Smooth muscle cell (in vitro differentiated cells): ENCODE measurements around the gene PKN1. TPM values are rescaled to one million over a fixed set of nuclear protein-coding genes. Genes with fewer than 3 reads are reported as not detected.

Experiments used
- DNase-seq: peaks from one replicate; lab custom pipeline; 2025; ENCODE audit not compliant: unreplicated experiment; lab: John Stamatoyannopoulos, UW
- H2AFZ ChIP-seq: fragments of 200-600 bp; sonication (generic); 2 replicates; pipeline ENCODE4 v1.6.0; 2016; ENCODE audit warnings: antibody characterized with exemption, low read depth, mild to moderate bottlenecking
- H3F3A ChIP-seq: fragments of 200-600 bp; sonication (generic); 2 replicates; pipeline ENCODE4 v1.6.0; 2017; ENCODE audit warnings: antibody characterized with exemption, low read depth
- H3K27ac ChIP-seq: fragments of 200-600 bp; sonication (generic); 2 replicates; pipeline ENCODE4 v1.5.1; 2016; ENCODE audit warnings: low read depth, mild to moderate bottlenecking
- H3K27me3 ChIP-seq: fragments of 200-600 bp; sonication (generic); 2 replicates; pipeline ENCODE4 v1.6.1; 2016; ENCODE audit warnings: low read depth, mild to moderate bottlenecking
- H3K36me3 ChIP-seq: fragments of 200-600 bp; sonication (generic); 2 replicates; pipeline ENCODE4 v1.5.1; 2016; ENCODE audit warnings: low read depth
- H3K4me1 ChIP-seq: fragments of 200-600 bp; sonication (generic); 2 replicates; pipeline ENCODE4 v1.5.1; 2016; ENCODE audit warnings: low read depth
- H3K4me2 ChIP-seq: fragments of 200-600 bp; sonication (generic); 2 replicates; pipeline ENCODE4 v1.6.0; 2016; ENCODE audit warnings: mild to moderate bottlenecking
- H3K4me3 ChIP-seq: fragments of 200-600 bp; sonication (generic); 2 replicates; pipeline ENCODE4 v1.5.1; 2016; ENCODE audit warnings: mild to moderate bottlenecking
- H3K79me2 ChIP-seq: fragments of 200-600 bp; sonication (generic); 2 replicates; pipeline ENCODE4 v1.6.0; 2016; ENCODE audit warnings: low read depth, mild to moderate bottlenecking
- H3K9ac ChIP-seq: fragments of 200-600 bp; sonication (generic); 2 replicates; pipeline ENCODE4 v1.6.0; 2016; ENCODE audit warnings: low read depth
- H3K9me3 ChIP-seq: fragments of 200-600 bp; sonication (generic); replicated peaks from 2 replicates; pipeline ENCODE4 v1.5.1; 2016; ENCODE audit warnings: low read depth
- H4K20me1 ChIP-seq: fragments of 200-600 bp; sonication (generic); 2 replicates; pipeline ENCODE4 v1.6.0; 2016; ENCODE audit warnings: low read depth
- CTCF ChIP-seq: fragments of 200-600 bp; sonication (generic); IDR thresholded peaks from 2 replicates; pipeline ENCODE4 v1.5.1; 2017; ENCODE audit warnings: borderline replicate concordance, mild to moderate bottlenecking, antibody characterized with exemption; ENCODE audit not compliant: insufficient read depth, poor library complexity, severe bottlenecking
- WGBS: methylation state at CpG from one replicate; pipeline ENCODE4 v1.1.7; 2016; ENCODE audit warnings: low lambda C conversion rate; 5-methylcytosine and 5-hydroxymethylcytosine counted together
- polyA plus RNA-seq: library from polyadenylated mRNA; unstranded; fragments of >200 nt; fragmentation: Nextera tagmentation; extraction: Ambion mirVana; gene quantifications from 2 replicates; pipeline ENCODE4 v1.2.1, GENCODE V29; 2016
- total RNA-seq: library from RNA; depleted of rRNA; stranded (reverse); fragments of >200 nt; gene quantifications from 2 replicates; pipeline ENCODE4 v1.2.3, GENCODE V29; 2014

The PKN1 gene
- total and polyA plus RNA-seq, 2 experiments from 2014 or later: 28.0 to 64.8 TPM

- Histone ChIP-seq H3K4me3 (peak overlapping the region; percentile 23), H4K20me1 (peaks cover 20% of the 10 kb centered on the region), H3K4me2 (peak overlapping the region; percentile 81), H3K9ac (no peak overlapping the region), H3K4me1 (peaks cover 12% of the 10 kb centered on the region), H3K27ac (no peak overlapping the region), H2AFZ (no peak overlapping the region), H3K36me3 (no peaks in the 10 kb centered on the region), H3K79me2 (no peaks in the 10 kb centered on the region), H3K9me3 (no peaks in the 10 kb centered on the region), H3K27me3 (no peaks in the 10 kb centered on the region), H3F3A (no peaks in the 10 kb centered on the region)
- WGBS: 80% methylated on average over 12 of the region's 12 CpGs
- TF ChIP-seq CTCF: no peak
- DNase-seq: no peak
Observed at GRCh38 chr19:14474827-14475226, 41.7 kb downstream of the PKN1 start.

- 23% methylated on average over 23 of the region's 33 CpGs for WGBS
- no peaks in the 10 kb centered on the region for H3K79me2 ChIP-seq
- peak within 1 kb of the TSS; percentile 23 for H3K4me3 ChIP-seq
- peak; percentile 29 for DNase-seq
- no peaks in the 10 kb centered on the region for H3K9me3 ChIP-seq
- peaks cover 12% of the 10 kb centered on the region for H3K4me1 ChIP-seq
- no peaks in the 10 kb centered on the region for H3K27me3 ChIP-seq
- H4K20me1 ChIP-seq: peaks cover 26% of the 10 kb centered on the region
- H3K36me3 ChIP-seq: no peaks in the 10 kb centered on the region
- H3K9ac ChIP-seq: no peak within 1 kb of the TSS
- no peaks in the 10 kb centered on the region for H3F3A ChIP-seq
- no peak within 1 kb of the TSS for H2AFZ ChIP-seq
- H3K4me2 ChIP-seq: peak within 1 kb of the TSS; percentile 81
- H3K27ac ChIP-seq: no peak within 1 kb of the TSS
- peak; percentile 20 for TF ChIP-seq CTCF
Observed at GRCh38 chr19:14475251-14476073, 42.4 kb downstream of the PKN1 start, which contains the start of gene PTGER1. Gene PTGER1, minus strand, starts transcription at chr19:14475354. Its CDS starts 1,034 bp downstream, at chr19:14474320.

- no peak for DNase-seq
- Histone ChIP-seq H2AFZ (no peak overlapping the region), H3K9me3 (no peaks in the 10 kb centered on the region), H3K9ac (no peak overlapping the region), H3K27ac (no peak overlapping the region), H4K20me1 (peaks cover 34% of the 10 kb centered on the region), H3K79me2 (no peaks in the 10 kb centered on the region), H3K4me1 (peaks cover 12% of the 10 kb centered on the region), H3K36me3 (no peaks in the 10 kb centered on the region), H3K4me2 (no peak overlapping the region), H3K27me3 (no peaks in the 10 kb centered on the region), H3F3A (no peaks in the 10 kb centered on the region), H3K4me3 (no peak overlapping the region)
- no peak for TF ChIP-seq CTCF
- WGBS: 95% methylated on average over 7 of the region's 7 CpGs
Observed at GRCh38 chr19:14476327-14476672, 43.2 kb downstream of the PKN1 start.
